HCT116 (cell line): Measurements from ENCODE around the gene GJB5. TPM values are rescaled to one million over a fixed set of nuclear protein-coding genes. Genes with fewer than 3 reads are reported as not detected.

Experiments used
- ATAC-seq: fragments of 200-7000 bp; cut with Tn5 transposase; 2 replicates; pipeline ENCODE4 v1.9.1; 2020; ENCODE audit warnings: mild to moderate bottlenecking, moderate library complexity
- BruUV-seq: library from RNA; stranded (reverse); fragments of 400-500 nt; replicated peaks from 2 replicates; lab custom pipeline; 2021; lab: Mats Ljungman, UMichigan
- CTCF ChIA-PET: fragments of 300-600 bp; sonication (Branson Sonifier 250); formaldehyde crosslinking; loops from one replicate; lab custom pipeline; 2021; ENCODE audit warnings: antibody characterized with exemption; lab: Charles Lee
- POLR2A ChIA-PET: fragments of 300-600, 350-600 bp; sonication (Branson Sonifier 250); formaldehyde crosslinking; loops from one replicate; lab custom pipeline; 2021; ENCODE audit warnings: antibody characterized with exemption; lab: Charles Lee
- RAD21 ChIA-PET, 2 experiments: fragments of 300-600 bp; sonication (Branson Sonifier 250); formaldehyde crosslinking; loops; one replicate each; lab custom pipeline; 2023; ENCODE audit warnings: low total read pairs in 2 of 2; ENCODE audit not compliant: uncharacterized antibody in 2 of 2, unreplicated experiment in 2 of 2, low non-redundant PET in 1 of 2; lab: Charles Lee
- DNase-seq: peaks from one replicate; pipeline ENCODE4 v3.0.0-alpha.2; 2010; ENCODE audit warnings: low read depth, low spot score
- H2AFZ ChIP-seq: fragments of 200-600 bp; shearing (Covaris generic), sonication (generic); 2 replicates; pipeline ENCODE4 v1.6.1; 2017; ENCODE audit warnings: low read depth, mixed run types, mixed read lengths, antibody characterized with exemption, low read length; ENCODE audit not compliant: poor library complexity, severe bottlenecking
- H3K27ac ChIP-seq: 2 replicates; pipeline ENCODE4 v1.5.1; 2012; ENCODE audit warnings: low read depth, low read length
- H3K27me3 ChIP-seq: fragments of 200-600 bp; sonication (generic); 2 replicates; pipeline ENCODE4 v1.6.1; 2016; ENCODE audit warnings: mixed run types, low read length, mixed read lengths; ENCODE audit not compliant: insufficient read depth
- H3K36me3 ChIP-seq, 2 experiments: fragments of 200-500 bp in 1 of 2; fragments of 200-600 bp in 1 of 2; sonication (Bioruptor generic) in 1 of 2; sonication (generic) in 1 of 2; 2 replicates each; pipeline versions ENCODE4 v1.5.1 to v1.6.1; 2014 to 2016; ENCODE audit warnings: low read length in 2 of 2, inconsistent platforms in 1 of 2, mixed read lengths in 1 of 2, mixed run types in 1 of 2; ENCODE audit not compliant: insufficient read depth in 2 of 2, control insufficient read depth in 1 of 2
- H3K4me1 ChIP-seq, 2 experiments: fragments of 200-600 bp in 1 of 2; sonication (generic) in 1 of 2; 2 replicates each; pipeline versions ENCODE4 v1.5.1 to v1.6.1; 2012 to 2017; ENCODE audit warnings: low read length in 2 of 2, inconsistent platforms in 1 of 2, mild to moderate bottlenecking in 1 of 2, mixed read lengths in 1 of 2, mixed run types in 1 of 2, moderate library complexity in 1 of 2; ENCODE audit not compliant: insufficient read depth in 2 of 2, control insufficient read depth in 1 of 2
- H3K4me2 ChIP-seq: fragments of 200-600 bp; sonication (generic); 2 replicates; pipeline ENCODE4 v1.6.1; 2017; ENCODE audit warnings: mixed run types, low read length, mixed read lengths
- H3K4me3 ChIP-seq, 2 experiments: fragments of 200-600 bp in 1 of 2; sonication (generic) in 1 of 2; replicated peaks in 1 of 2; 2 replicates each; pipeline ENCODE4 v1.5.1; 2011 to 2016; ENCODE audit warnings: low read length in 2 of 2, control low read depth in 1 of 2, low read depth in 1 of 2, mild to moderate bottlenecking in 1 of 2, mixed read lengths in 1 of 2, mixed run types in 1 of 2
- H3K79me2 ChIP-seq: fragments of 200-600 bp; sonication (generic); 2 replicates; pipeline ENCODE4 v1.6.1; 2017; ENCODE audit warnings: mild to moderate bottlenecking, mixed run types, low read length, moderate library complexity, mixed read lengths; ENCODE audit not compliant: insufficient read depth
- H3K9ac ChIP-seq: fragments of 200-600 bp; sonication (generic); 2 replicates; pipeline ENCODE4 v1.6.1; 2016; ENCODE audit warnings: low read length, mixed read lengths
- H3K9me2 ChIP-seq: fragments of 200-600 bp; sonication (generic), shearing (Covaris generic); 2 replicates; pipeline ENCODE4 v1.6.1; 2017; ENCODE audit warnings: mixed run types, mild to moderate bottlenecking, moderate library complexity; ENCODE audit not compliant: insufficient read depth
- H3K9me3 ChIP-seq, 2 experiments: fragments of 200-500 bp in 1 of 2; fragments of 200-600 bp in 1 of 2; sonication (Bioruptor generic) in 1 of 2; sonication (generic) in 1 of 2; 2 replicates each; pipeline ENCODE4 v1.6.1; 2014 to 2017; ENCODE audit warnings: low read length in 2 of 2, mixed read lengths in 2 of 2, inconsistent platforms in 1 of 2, low read depth in 1 of 2, mild to moderate bottlenecking in 1 of 2, mixed run types in 1 of 2, moderate library complexity in 1 of 2; ENCODE audit not compliant: control insufficient read depth in 1 of 2, insufficient read depth in 1 of 2
- H4K20me1 ChIP-seq: fragments of 200-600 bp; sonication (generic), shearing (Covaris generic); 2 replicates; pipeline ENCODE4 v1.6.1; 2017; ENCODE audit warnings: mixed run types, mild to moderate bottlenecking, moderate library complexity; ENCODE audit not compliant: insufficient read depth
- ATF3 ChIP-seq: IDR thresholded peaks from 2 replicates; pipeline ENCODE4 v1.6.1; 2012
- CBX3 ChIP-seq: IDR thresholded peaks from 2 replicates; pipeline ENCODE4 v1.6.1; 2012; ENCODE audit warnings: low read depth
- CEBPB ChIP-seq: IDR thresholded peaks from 2 replicates; pipeline ENCODE4 v1.6.1; 2012; ENCODE audit warnings: low read depth
- EZH2 ChIP-seq: fragments of 200-600 bp; sonication (generic); IDR thresholded peaks from 2 replicates; pipeline ENCODE4 v1.6.1; 2017; ENCODE audit warnings: antibody characterized with exemption, mixed run types
- EZH2phosphoT487 ChIP-seq: fragments of 200-600 bp; IDR thresholded peaks from 2 replicates; pipeline ENCODE4 v1.6.1; 2018; ENCODE audit warnings: antibody characterized with exemption, borderline replicate concordance
- POLR2AphosphoS5 ChIP-seq: IDR thresholded peaks from 2 replicates; pipeline ENCODE4 v1.6.1; 2011; ENCODE audit warnings: mild to moderate bottlenecking, low read depth, low read length, moderate library complexity
- RAD21 ChIP-seq: IDR thresholded peaks from 2 replicates; pipeline ENCODE4 v1.6.1; 2012; ENCODE audit warnings: low read depth, mild to moderate bottlenecking
- REST ChIP-seq: IDR thresholded peaks from 2 replicates; pipeline ENCODE4 v1.6.1; 2012; ENCODE audit warnings: low read depth
- SIN3A ChIP-seq: IDR thresholded peaks from 2 replicates; pipeline ENCODE4 v1.6.1; 2012; ENCODE audit warnings: low read depth
- SP1 ChIP-seq: IDR thresholded peaks from 2 replicates; pipeline ENCODE4 v1.6.1; 2012; ENCODE audit warnings: low read depth
- SRF ChIP-seq: IDR thresholded peaks from 2 replicates; pipeline ENCODE4 v1.6.1; 2012; ENCODE audit warnings: low read depth
- ZNF274 ChIP-seq: fragments of 200-500 bp; sonication (Bioruptor generic); IDR thresholded peaks from 2 replicates; pipeline ENCODE4 v1.6.1; 2014; ENCODE audit warnings: mild to moderate bottlenecking, low read depth, low read length, inconsistent platforms
- intact Hi-C: fragments of 100-400 bp; cut with micrococcal nuclease; formaldehyde crosslinking; loops from 2 replicates; pipeline ENCODE4 v1.10.0; 2022
- total RNA-seq: library from RNA; stranded (reverse); gene quantifications from one replicate; pipeline ENCODE4 v1.2.1, GENCODE V29; 2021; ENCODE audit not compliant: unreplicated experiment
- TF ChIP-seq, protein P1 (sequence below): IDR thresholded peaks from 2 replicates; pipeline ENCODE4 v1.6.1; 2011; ENCODE audit warnings: mild to moderate bottlenecking, low read length, moderate library complexity; ENCODE audit not compliant: insufficient replicate concordance; ENCODE audit errors: extremely low read depth

The GJB5 gene
- total RNA-seq, 1 experiment from 2014 or later, result 4.6 TPM

DNA sequence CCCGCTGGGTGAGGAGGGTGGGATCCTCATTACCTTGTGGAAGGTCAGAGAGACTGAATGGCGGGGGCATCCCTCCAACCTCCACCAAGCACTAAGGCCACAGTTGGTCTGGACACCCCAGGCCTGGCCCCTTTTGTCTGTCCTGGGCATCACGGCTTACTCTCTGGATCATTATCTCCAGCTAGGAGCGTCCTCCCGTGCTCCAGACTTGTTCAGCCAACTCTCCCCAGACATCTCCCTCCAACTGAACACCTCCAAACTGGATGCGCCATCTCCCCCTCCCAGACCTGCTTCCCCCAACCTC lies 7.3 kb upstream of the GJB5 start:
- Histone ChIP-seq H3K36me3 (no peaks in the 10 kb centered on the region), H4K20me1 (no peaks in the 10 kb centered on the region), H3K4me3 (no peak overlapping the region), H3K27me3 (no peaks in the 10 kb centered on the region), H3K9me3 (no peaks in the 10 kb centered on the region), H2AFZ (no peak overlapping the region), H3K4me2 (no peak overlapping the region), H3K9ac (no peak overlapping the region), H3K27ac (no peak overlapping the region), H3K79me2 (no peaks in the 10 kb centered on the region), H3K4me1 (peaks cover 0 to 8% of the 10 kb centered on the region in 2 experiments; a peak in 2 of 4 replicates), H3K9me2 (no peaks in the 10 kb centered on the region)
- RAD21 ChIA-PET, result interaction anchor here in 1 of 2 experiments (0.6 kb wide), 1 partner anchor 30 kb away, joined by 4 read pairs; no protein-coding TSS in a partner anchor
- no peak for TF ChIP-seq SIN3A
- POLR2A ChIA-PET, result no interaction called here
- CTCF ChIA-PET, result no interaction called here
- intact Hi-C loops, result loop anchor here (10.0 kb wide), 1 partner anchor 1013 kb away; no protein-coding TSS in a partner anchor
- ATAC-seq (no peak), DNase-seq (no peak)
- BruUV-seq, result no TSS peak

DNA sequence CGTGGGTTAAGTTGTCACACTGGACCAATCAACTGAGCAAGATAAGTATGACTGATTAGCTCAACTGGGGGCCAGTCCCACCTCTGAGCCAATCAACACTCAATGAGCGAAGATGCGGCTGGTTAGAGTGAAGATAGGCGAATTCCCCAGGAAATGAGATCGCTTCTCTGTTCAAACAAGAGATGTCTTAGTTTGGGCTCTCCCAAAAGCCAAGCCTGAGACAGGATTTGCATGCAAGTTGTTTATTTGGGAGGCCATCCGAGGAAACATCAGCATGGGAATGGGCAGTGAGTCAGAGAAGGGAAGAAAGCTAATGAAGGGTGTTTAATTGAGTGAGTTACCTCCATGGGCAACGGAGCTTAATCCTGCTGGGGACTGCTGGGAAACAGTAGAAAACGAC lies 4.9 kb upstream of the GJB5 start:
- Histone ChIP-seq H2AFZ (no peak overlapping the region), H3K4me3 (no peak overlapping the region), H3K36me3 (no peaks in the 10 kb centered on the region), H3K9me2 (no peaks in the 10 kb centered on the region), H4K20me1 (no peaks in the 10 kb centered on the region), H3K9ac (no peak overlapping the region), H3K27ac (no peak overlapping the region), H3K27me3 (no peaks in the 10 kb centered on the region), H3K9me3 (no peaks in the 10 kb centered on the region), H3K4me2 (no peak overlapping the region), H3K79me2 (no peaks in the 10 kb centered on the region), H3K4me1 (peaks cover 8 to 21% of the 10 kb centered on the region in 2 experiments)
- CTCF ChIA-PET, result no interaction called here
- ATAC-seq (no peak), DNase-seq (no peak)
- intact Hi-C loops, result loop anchor here (10.0 kb wide), 1 partner anchor 1015 kb away; no protein-coding TSS in a partner anchor
- BruUV-seq, result no TSS peak
- RAD21 ChIA-PET, result no interaction called here
- POLR2A ChIA-PET, result no interaction called here
- TF ChIP-seq ZNF274 (no peak), SP1 (no peak), POLR2AphosphoS5 (no peak), EZH2phosphoT487 (no peak), SRF (no peak), RAD21 (no peak), CBX3 (no peak), ATF3 (no peak), REST (no peak), CEBPB (no peak), SIN3A (no peak), EZH2 (no peak)
- TF ChIP-seq, protein P1, sequence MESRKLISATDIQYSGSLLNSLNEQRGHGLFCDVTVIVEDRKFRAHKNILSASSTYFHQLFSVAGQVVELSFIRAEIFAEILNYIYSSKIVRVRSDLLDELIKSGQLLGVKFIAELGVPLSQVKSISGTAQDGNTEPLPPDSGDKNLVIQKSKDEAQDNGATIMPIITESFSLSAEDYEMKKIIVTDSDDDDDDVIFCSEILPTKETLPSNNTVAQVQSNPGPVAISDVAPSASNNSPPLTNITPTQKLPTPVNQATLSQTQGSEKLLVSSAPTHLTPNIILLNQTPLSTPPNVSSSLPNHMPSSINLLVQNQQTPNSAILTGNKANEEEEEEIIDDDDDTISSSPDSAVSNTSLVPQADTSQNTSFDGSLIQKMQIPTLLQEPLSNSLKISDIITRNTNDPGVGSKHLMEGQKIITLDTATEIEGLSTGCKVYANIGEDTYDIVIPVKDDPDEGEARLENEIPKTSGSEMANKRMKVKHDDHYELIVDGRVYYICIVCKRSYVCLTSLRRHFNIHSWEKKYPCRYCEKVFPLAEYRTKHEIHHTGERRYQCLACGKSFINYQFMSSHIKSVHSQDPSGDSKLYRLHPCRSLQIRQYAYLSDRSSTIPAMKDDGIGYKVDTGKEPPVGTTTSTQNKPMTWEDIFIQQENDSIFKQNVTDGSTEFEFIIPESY, result no peak
